Peyer's patch (tissue), 4 donors: ENCODE measurements around the gene FAM120C. TPM values are rescaled to one million over a fixed set of nuclear protein-coding genes. Genes with fewer than 3 reads are reported as not detected.

Source experiments
- DNase-seq, 3 donors: peaks; one replicate each; pipeline ENCODE4 v3.0.0-alpha.2; 2017 to 2019
- H3K27ac ChIP-seq, 4 donors: fragments of 200-600 bp; sonication (generic); one replicate each; pipeline ENCODE4 v1.5.1; 2016 to 2019
- H3K27me3 ChIP-seq, 2 donors: fragments of 200-600 bp; sonication (generic); one replicate each; pipeline ENCODE4 v1.5.1; 2019
- H3K36me3 ChIP-seq, 3 donors: fragments of 200-600 bp; sonication (generic); one replicate each; pipeline ENCODE4 v1.5.1; 2016 to 2019
- H3K4me1 ChIP-seq, 4 donors: fragments of 200-600 bp; sonication (generic); one replicate each; pipeline ENCODE4 v1.5.1; 2016 to 2019
- H3K4me3 ChIP-seq, 4 donors: fragments of 200-600 bp; sonication (generic); 1 replicate in 3 of 4; 2 replicates in 1 of 4; pipeline ENCODE4 v1.5.1; 2016 to 2019; ENCODE audit warnings: mild to moderate bottlenecking in 1 of 4
- H3K9me3 ChIP-seq, 4 donors: fragments of 200-600 bp; sonication (generic); one replicate each; pipeline ENCODE4 v1.5.1; 2016 to 2019; ENCODE audit warnings: mild to moderate bottlenecking in 1 of 4
- CTCF ChIP-seq, 6 experiments: fragments of 450-650 bp in 4 of 6; fragments of 200-600 bp in 2 of 6; sonication (generic) in 1 of 6; IDR thresholded peaks; one replicate each; pipeline ENCODE4 v1.5.1; 2017 to 2019; ENCODE audit warnings: antibody characterized with exemption in 6 of 6, mild to moderate bottlenecking in 3 of 6, moderate library complexity in 1 of 6
- POLR2A ChIP-seq, 2 donors: fragments of 450-650 bp; IDR thresholded peaks; one replicate each; pipeline ENCODE4 v1.5.1; 2017; ENCODE audit warnings: antibody characterized with exemption in 2 of 2, mild to moderate bottlenecking in 2 of 2, moderate library complexity in 2 of 2
- total RNA-seq, 4 donors: library from RNA; depleted of rRNA; stranded (reverse); fragments of >200 nt; gene quantifications; one replicate each; pipeline ENCODE4 v1.1.0, GENCODE V29; 2016

Gene FAM120C
- total RNA-seq, 4 donors from 2014 or later, result 5.0 to 12.4 (median 5.2) TPM

GRCh38 chrX:54044877-54045338 lies 138.1 kb downstream of the FAM120C start:
- Histone ChIP-seq H3K36me3 (peaks cover 0 to 14% (median 0%) of the 10 kb centered on the region in 3 donors), H3K9me3 (no peaks in the 10 kb centered on the region), H3K4me3 (peak overlapping the region; percentile 41 to 78 (median 56)), H3K4me1 (no peaks in the 10 kb centered on the region), H3K27me3 (no peaks in the 10 kb centered on the region), H3K27ac (peak overlapping the region; percentile 87 to 95 (median 92))
- no peak for DNase-seq
- TF ChIP-seq CTCF (IDR thresholded peaks at IDR 0.05) (no peak), POLR2A (IDR thresholded peaks at IDR 0.05) (peak in 1 of 2 donors; percentile 7)

GRCh38 chrX:54044126-54044876 lies 138.8 kb downstream of the FAM120C start, which contains the start of gene PHF8:
Gene PHF8 (minus strand): TSS chrX:54044473. CDS start chrX:54042728, 1,745 bp downstream.
- H3K36me3 ChIP-seq, result peaks cover 0 to 14% (median 0%) of the 10 kb centered on the region in 3 donors
- peak within 1 kb of the TSS; percentile 57 to 78 (median 65) for H3K4me3 ChIP-seq
- TF ChIP-seq CTCF (IDR thresholded peaks at IDR 0.05) (no peak), POLR2A (IDR thresholded peaks at IDR 0.05) (peak in 1 of 2 donors; percentile 15)
- H3K9me3 ChIP-seq, result no peaks in the 10 kb centered on the region
- H3K27ac ChIP-seq, result peak within 1 kb of the TSS; percentile 87 to 95 (median 92)
- peak; percentile 93 to 98 (median 94) for DNase-seq
- H3K27me3 ChIP-seq, result no peaks in the 10 kb centered on the region
- H3K4me1 ChIP-seq, result no peaks in the 10 kb centered on the region

GRCh38 chrX:54043541-54044125 lies 139.4 kb downstream of the FAM120C start:
- H3K36me3 ChIP-seq, result peaks cover 0 to 16% (median 0%) of the 10 kb centered on the region in 3 donors
- H3K4me3 ChIP-seq, result peak overlapping the region; percentile 57 to 78 (median 65)
- H3K9me3 ChIP-seq, result no peaks in the 10 kb centered on the region
- no peak for TF ChIP-seq CTCF (IDR thresholded peaks at IDR 0.05)
- TF ChIP-seq POLR2A (IDR thresholded peaks at IDR 0.05), result peak in 1 of 2 donors; percentile 13
- H3K4me1 ChIP-seq, result no peaks in the 10 kb centered on the region
- peak overlapping the region; percentile 87 to 95 (median 92) for H3K27ac ChIP-seq
- DNase-seq, result peak in 2 of 3 donors; percentile 22 to 64
- no peaks in the 10 kb centered on the region for H3K27me3 ChIP-seq

GRCh38 chrX:54043056-54043455 lies 140.0 kb downstream of the FAM120C start:
- Histone ChIP-seq H3K9me3 (no peaks in the 10 kb centered on the region), H3K4me1 (no peaks in the 10 kb centered on the region), H3K4me3 (peak overlapping the region; percentile 57 to 78 (median 65)), H3K27ac (peak overlapping the region; percentile 87 to 95 (median 92)), H3K36me3 (peaks cover 0 to 19% (median 0%) of the 10 kb centered on the region in 3 donors), H3K27me3 (no peaks in the 10 kb centered on the region)
- TF ChIP-seq POLR2A (IDR thresholded peaks at IDR 0.05), result no peak
- no peak for DNase-seq

- Histone ChIP-seq H3K4me1 (no peaks in the 10 kb centered on the region), H3K9me3 (no peaks in the 10 kb centered on the region), H3K4me3 (peak overlapping the region; percentile 57 to 78 (median 65)), H3K27ac (peak overlapping the region in 3 of 4 donors; percentile 87 to 95 (median 94)), H3K36me3 (peaks cover 0 to 19% (median 0%) of the 10 kb centered on the region in 3 donors), H3K27me3 (no peaks in the 10 kb centered on the region)
- TF ChIP-seq POLR2A (IDR thresholded peaks at IDR 0.05), result no peak
- peak in 2 of 6 experiments; percentile 18 for TF ChIP-seq CTCF (IDR thresholded peaks at IDR 0.05)
- DNase-seq, result peak; percentile 50 to 56 (median 50)
Measured at GRCh38 chrX:54042609-54043021, 140.4 kb downstream of the FAM120C start.
